ENCODE results near the gene RBM5.

- TF ChIP-seq CTCF (IDR thresholded peaks at IDR 0.05), result peak; percentile 87
- TF ChIP-seq TP53 (CRISPR knock-in tag; IDR thresholded peaks at IDR 0.05), result no peak
- no peak for TF ChIP-seq PREB (CRISPR knock-in tag; IDR thresholded peaks at IDR 0.05; ENCODE audit: borderline replicate concordance)
- TF ChIP-seq, protein P1, sequence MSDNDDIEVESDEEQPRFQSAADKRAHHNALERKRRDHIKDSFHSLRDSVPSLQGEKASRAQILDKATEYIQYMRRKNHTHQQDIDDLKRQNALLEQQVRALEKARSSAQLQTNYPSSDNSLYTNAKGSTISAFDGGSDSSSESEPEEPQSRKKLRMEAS (CRISPR knock-in tag; IDR thresholded peaks at IDR 0.05), result no peak
- no peak for TF ChIP-seq ZNF281 (CRISPR knock-in tag; IDR thresholded peaks at IDR 0.05)
- 0 out of 2 replicates have a peak, but pooled peaks have one; percentile 28 for TF ChIP-seq ZSCAN18 (CRISPR knock-in tag; IDR thresholded peaks at IDR 0.05)
- 0 out of 2 replicates have a peak, but pooled peaks have one; percentile 63 for TF ChIP-seq EMX1 (CRISPR knock-in tag; IDR thresholded peaks at IDR 0.05)
- TF ChIP-seq STAT6 (CRISPR knock-in tag; conservative IDR thresholded peaks at IDR 0.05; ENCODE audit: low read depth), result no peak
- TF ChIP-seq, protein P2, sequence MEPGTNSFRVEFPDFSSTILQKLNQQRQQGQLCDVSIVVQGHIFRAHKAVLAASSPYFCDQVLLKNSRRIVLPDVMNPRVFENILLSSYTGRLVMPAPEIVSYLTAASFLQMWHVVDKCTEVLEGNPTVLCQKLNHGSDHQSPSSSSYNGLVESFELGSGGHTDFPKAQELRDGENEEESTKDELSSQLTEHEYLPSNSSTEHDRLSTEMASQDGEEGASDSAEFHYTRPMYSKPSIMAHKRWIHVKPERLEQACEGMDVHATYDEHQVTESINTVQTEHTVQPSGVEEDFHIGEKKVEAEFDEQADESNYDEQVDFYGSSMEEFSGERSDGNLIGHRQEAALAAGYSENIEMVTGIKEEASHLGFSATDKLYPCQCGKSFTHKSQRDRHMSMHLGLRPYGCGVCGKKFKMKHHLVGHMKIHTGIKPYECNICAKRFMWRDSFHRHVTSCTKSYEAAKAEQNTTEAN (CRISPR knock-in tag; IDR thresholded peaks at IDR 0.05), result no peak
- TF ChIP-seq, protein P3, sequence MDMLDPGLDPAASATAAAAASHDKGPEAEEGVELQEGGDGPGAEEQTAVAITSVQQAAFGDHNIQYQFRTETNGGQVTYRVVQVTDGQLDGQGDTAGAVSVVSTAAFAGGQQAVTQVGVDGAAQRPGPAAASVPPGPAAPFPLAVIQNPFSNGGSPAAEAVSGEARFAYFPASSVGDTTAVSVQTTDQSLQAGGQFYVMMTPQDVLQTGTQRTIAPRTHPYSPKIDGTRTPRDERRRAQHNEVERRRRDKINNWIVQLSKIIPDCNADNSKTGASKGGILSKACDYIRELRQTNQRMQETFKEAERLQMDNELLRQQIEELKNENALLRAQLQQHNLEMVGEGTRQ (CRISPR knock-in tag; IDR thresholded peaks at IDR 0.05), result no peak
- no peak for TF ChIP-seq ATF1 (CRISPR knock-in tag; IDR thresholded peaks at IDR 0.05)
- no peak for TF ChIP-seq NFYB (CRISPR knock-in tag; conservative IDR thresholded peaks at IDR 0.05; ENCODE audit: low read depth)
Measured at GRCh38 chr3:50121072-50122032, 32.6 kb downstream of the RBM5 start.

Data from WTC11 (cell line).